Measurements from ENCODE around the gene RPH3AL. TPM values are rescaled to one million over a fixed set of nuclear protein-coding genes. Genes with fewer than 3 reads are reported as not detected.
A peak's percentile ranks its signal among the peaks of the same experiment; 100 is the strongest.

Gene RPH3AL
- total RNA-seq, 1 donor from 2014 or later = 3.5 TPM

DNA sequence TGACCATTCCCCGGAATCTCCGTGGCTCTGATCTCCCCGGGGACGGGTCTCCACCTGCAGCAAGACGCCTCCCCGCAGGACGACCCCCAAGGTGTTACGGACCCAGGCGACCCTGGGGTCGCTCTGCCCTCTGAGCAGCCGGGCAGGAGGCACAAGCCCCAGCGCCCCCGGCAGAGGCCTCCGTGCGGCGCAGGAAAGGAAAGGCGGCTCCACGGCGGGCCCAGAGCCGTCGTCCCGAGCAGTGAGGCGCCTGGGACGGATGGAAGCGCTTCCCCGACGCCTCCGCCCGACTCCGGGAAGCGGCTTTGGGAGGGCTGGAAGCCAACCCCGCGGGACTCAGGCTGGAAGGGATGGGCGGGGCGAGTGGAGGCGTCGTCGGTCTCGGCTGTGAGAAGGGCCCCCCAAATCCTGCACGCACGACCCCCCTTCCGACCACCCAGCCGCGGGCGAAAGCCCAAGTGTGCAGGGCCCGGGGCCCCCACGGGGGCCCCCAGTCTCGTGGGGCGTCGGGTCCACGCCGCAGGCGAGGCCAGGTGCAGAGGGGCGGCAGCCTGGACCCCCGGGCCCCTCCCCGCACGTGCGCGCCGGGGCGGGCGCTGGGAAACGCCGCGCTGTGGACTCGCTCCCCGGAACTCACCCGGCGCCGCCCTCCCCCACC is 32.7 kb upstream of the RPH3AL start:
- Mint-ChIP-seq H3K4me3 (ENCODE audit: low read depth) (peak overlapping the region; percentile 54), H3K36me3 (ENCODE audit: low read depth) (no peaks in the 10 kb centered on the region), H3K27me3 (ENCODE audit: low read depth) (peaks cover 31% of the 10 kb centered on the region), H3K9me3 (peaks cover 5% of the 10 kb centered on the region), H3K27ac (no peak overlapping the region), H3K4me1 (ENCODE audit: low read depth) (peaks cover 13% of the 10 kb centered on the region)
- DNase-seq (ENCODE audit: low spot score) = no peak
- intact Hi-C loops (cut with micrococcal nuclease) = loop anchor here (5.0 kb wide), 1 partner anchor 243 kb away; a partner anchor contains a TSS

DNA sequence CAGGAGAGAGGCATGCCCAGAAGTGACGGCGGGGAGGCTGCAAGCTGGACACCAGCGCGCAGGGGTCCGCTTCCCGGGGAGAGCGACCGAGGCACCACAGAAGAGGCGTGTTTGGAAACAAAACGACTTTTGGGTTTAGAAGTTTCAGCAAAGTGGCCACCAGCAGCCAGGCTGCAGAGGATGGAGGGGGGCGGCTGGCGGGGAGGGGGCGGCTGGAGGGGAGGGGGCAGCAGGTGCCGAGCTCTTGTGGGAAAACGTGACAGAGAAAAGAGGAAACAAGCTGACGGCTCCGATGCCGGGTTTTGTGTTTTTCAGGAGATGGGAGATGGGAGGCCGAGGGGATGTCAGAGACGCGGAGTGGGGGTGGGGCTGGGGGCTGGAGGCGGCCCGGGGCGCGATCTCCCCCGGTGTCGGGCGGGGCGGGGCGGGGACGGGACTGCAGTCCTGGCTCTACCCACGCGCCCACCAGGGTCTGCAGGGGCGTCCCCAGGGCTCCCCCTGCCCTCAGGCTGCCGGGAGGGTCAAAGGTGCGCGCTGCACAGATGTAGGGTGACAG is 32.1 kb upstream of the RPH3AL start:
- peak overlapping the region; percentile 59 for H3K4me3 Mint-ChIP-seq (ENCODE audit: low read depth)
- no peak for DNase-seq (ENCODE audit: low spot score)
- peaks cover 31% of the 10 kb centered on the region for H3K27me3 Mint-ChIP-seq (ENCODE audit: low read depth)
- intact Hi-C loops (cut with micrococcal nuclease) = loop anchor here (5.0 kb wide), 1 partner anchor 242 kb away; a partner anchor contains a TSS
- peaks cover 13% of the 10 kb centered on the region for H3K4me1 Mint-ChIP-seq (ENCODE audit: low read depth)
- H3K36me3 Mint-ChIP-seq (ENCODE audit: low read depth) = no peaks in the 10 kb centered on the region
- peaks cover 5% of the 10 kb centered on the region for H3K9me3 Mint-ChIP-seq
- H3K27ac Mint-ChIP-seq = no peak overlapping the region

DNA sequence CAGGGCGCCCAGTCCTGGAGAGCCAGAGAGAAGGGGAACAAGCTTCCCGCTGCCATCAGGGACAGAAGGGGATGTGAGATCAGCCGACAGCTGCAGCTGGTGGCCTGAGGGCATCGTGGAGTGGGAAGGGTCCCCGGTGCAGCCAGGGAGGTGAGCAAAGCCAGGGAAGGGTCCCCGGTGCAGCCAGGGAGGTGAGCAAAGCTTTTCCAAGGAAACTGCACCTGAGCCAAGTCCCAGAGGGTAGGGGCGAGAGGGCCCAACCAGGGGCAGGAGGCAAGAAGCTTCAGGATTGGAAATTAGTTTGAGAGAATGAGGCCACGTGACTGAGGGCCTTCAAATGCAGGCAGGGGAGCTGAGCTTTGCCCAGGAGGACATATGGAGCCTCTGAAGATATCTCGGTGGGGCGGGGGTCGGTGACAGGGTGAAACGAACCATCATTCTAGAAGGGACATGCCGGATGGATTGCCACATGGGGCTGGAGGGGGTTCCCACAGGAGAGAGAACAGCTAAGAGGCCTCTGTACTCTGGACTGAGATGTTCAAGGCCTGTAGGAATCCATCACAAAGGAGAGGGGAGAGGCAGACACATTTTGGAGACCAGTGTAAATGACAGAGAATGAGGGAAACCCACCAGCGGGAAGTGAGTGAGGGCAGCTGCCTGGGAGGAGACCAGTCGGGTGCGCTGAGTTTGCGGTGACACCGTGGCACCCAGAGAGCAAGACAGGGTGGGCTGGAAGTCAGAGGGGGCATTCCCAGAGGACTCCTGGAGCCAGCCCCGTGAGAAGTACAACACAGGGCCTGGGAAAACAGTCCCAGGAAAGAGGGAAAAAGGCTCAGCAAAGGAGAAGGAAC is 31.4 kb upstream of the RPH3AL start:
- Mint-ChIP-seq H3K9me3 (peaks cover 5% of the 10 kb centered on the region), H3K27ac (no peak overlapping the region)
- intact Hi-C loops (cut with micrococcal nuclease) = no loop called here

DNA sequence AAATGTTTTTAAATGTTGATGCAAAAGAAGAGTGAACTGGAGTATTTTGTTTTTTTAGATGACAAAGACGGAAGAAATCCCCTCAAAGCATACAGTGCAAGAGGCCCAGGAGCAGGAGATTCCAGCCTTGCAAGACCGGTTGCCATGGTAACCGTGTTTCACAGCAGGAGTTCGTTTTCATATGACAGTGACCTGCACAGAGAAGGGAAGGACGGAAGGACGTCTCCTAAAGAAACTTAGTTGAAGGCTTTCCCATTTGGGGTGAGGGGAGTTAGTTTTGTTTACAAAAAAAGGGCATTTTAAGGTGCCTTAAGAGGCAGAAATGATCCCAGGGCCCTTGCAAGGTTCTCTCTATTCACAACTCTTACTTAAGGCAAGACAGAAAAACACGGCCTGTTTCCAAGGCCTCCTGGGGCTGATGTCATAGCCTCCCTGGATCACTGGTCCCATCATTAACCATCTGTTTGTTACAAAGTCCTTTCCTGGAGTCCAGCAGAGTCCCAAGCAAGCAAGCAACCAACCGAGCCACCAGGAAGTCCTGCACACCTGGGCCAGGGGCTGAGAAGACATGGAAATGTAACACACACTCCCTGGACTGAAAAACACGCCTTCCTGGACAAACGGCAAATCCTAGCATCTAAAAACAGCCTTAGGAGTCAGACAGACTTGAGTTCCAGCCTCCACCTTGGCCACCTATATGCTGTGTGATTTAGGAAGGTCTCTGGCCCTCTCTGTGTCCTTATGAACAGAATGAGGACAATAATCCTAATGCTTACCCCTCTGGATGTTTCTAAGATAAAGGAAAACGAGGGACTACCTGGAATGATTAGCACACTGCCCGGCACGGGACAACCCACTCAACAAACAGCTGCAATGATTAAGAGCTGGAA is 30.3 kb upstream of the RPH3AL start:
- peaks cover 29% of the 10 kb centered on the region for H3K27me3 Mint-ChIP-seq (ENCODE audit: low read depth)
- no peaks in the 10 kb centered on the region for H3K36me3 Mint-ChIP-seq (ENCODE audit: low read depth)
- no peak overlapping the region for H3K27ac Mint-ChIP-seq
- peaks cover 5% of the 10 kb centered on the region for H3K9me3 Mint-ChIP-seq
- no peak overlapping the region for H3K4me3 Mint-ChIP-seq (ENCODE audit: low read depth)
- intact Hi-C loops (cut with micrococcal nuclease) = no loop called here
- no peak for DNase-seq (ENCODE audit: low spot score)
- peaks cover 13% of the 10 kb centered on the region for H3K4me1 Mint-ChIP-seq (ENCODE audit: low read depth)

More for the DNA sequence above, 31.4 kb upstream of the RPH3AL start:
- Mint-ChIP-seq H3K27me3 (ENCODE audit: low read depth) (peaks cover 31% of the 10 kb centered on the region), H3K4me1 (ENCODE audit: low read depth) (peaks cover 13% of the 10 kb centered on the region), H3K4me3 (ENCODE audit: low read depth) (peak overlapping the region; percentile 59), H3K36me3 (ENCODE audit: low read depth) (no peaks in the 10 kb centered on the region)
- no peak for DNase-seq (ENCODE audit: low spot score)

DNA sequence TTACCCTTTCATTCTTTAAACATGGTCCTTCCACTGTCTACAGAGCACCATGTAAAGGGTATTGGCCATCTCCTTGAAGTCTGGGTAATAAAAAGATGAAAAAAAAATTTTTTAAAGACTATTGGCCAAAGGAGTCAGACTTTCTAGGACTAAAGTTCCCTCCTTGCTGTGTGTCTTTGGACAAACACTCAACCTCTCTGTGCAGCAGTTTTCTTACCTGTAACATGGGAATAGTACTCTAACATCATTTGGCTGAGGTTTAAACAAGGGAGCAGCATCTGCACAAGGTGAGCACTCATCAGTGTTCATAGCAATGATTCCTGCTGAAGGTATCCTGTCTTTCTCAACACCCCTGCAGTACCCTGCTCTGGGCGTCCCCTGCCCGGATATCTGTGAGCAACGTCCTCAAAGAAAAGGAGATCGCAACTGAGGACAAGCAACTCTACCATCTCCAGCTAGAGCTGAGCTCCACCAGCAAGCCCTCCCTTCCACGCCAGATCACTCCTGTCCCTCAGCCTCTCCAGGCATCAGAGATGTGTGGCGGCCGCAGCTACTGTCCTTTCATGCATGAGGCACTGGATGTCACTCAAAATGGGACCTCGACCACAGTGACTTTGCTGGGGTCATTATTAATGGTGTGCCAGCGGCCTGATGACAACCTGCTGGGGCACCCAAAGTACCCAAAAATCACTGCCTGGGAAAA is 29.5 kb upstream of the RPH3AL start:
- peaks cover 5% of the 10 kb centered on the region for H3K9me3 Mint-ChIP-seq
- intact Hi-C loops (cut with micrococcal nuclease) = no loop called here
- peaks cover 25% of the 10 kb centered on the region for H3K27me3 Mint-ChIP-seq (ENCODE audit: low read depth)
- no peaks in the 10 kb centered on the region for H3K36me3 Mint-ChIP-seq (ENCODE audit: low read depth)
- no peak overlapping the region for H3K27ac Mint-ChIP-seq
- H3K4me3 Mint-ChIP-seq (ENCODE audit: low read depth) = no peak overlapping the region
- H3K4me1 Mint-ChIP-seq (ENCODE audit: low read depth) = peaks cover 16% of the 10 kb centered on the region
- DNase-seq (ENCODE audit: low spot score) = no peak

DNA sequence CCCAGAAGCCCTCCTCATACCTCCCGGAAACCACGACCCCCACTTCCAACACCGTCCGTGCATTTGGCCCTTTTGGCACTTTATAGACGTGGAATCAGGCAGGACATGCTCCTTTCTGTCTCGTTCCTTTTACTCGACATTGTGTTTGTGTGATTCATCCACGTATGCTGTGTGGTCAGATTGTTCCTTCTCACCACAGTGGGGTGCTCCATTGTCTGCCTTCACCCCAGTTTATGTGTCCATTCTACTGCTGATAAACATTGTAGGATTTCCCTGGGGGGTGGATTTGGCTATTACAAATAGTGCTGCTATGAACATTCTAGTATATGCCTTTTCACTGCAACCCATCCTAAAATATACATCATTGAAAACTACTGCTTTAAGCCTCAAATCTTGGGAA is 28.9 kb upstream of the RPH3AL start:
- peaks cover 11% of the 10 kb centered on the region for H3K4me1 Mint-ChIP-seq (ENCODE audit: low read depth)
- no peaks in the 10 kb centered on the region for H3K36me3 Mint-ChIP-seq (ENCODE audit: low read depth)
- no peak overlapping the region for H3K27ac Mint-ChIP-seq
- no peak overlapping the region for H3K4me3 Mint-ChIP-seq (ENCODE audit: low read depth)
- peaks cover 5% of the 10 kb centered on the region for H3K9me3 Mint-ChIP-seq
- DNase-seq (ENCODE audit: low spot score) = no peak
- intact Hi-C loops (cut with micrococcal nuclease) = no loop called here
- peaks cover 20% of the 10 kb centered on the region for H3K27me3 Mint-ChIP-seq (ENCODE audit: low read depth)

DNA sequence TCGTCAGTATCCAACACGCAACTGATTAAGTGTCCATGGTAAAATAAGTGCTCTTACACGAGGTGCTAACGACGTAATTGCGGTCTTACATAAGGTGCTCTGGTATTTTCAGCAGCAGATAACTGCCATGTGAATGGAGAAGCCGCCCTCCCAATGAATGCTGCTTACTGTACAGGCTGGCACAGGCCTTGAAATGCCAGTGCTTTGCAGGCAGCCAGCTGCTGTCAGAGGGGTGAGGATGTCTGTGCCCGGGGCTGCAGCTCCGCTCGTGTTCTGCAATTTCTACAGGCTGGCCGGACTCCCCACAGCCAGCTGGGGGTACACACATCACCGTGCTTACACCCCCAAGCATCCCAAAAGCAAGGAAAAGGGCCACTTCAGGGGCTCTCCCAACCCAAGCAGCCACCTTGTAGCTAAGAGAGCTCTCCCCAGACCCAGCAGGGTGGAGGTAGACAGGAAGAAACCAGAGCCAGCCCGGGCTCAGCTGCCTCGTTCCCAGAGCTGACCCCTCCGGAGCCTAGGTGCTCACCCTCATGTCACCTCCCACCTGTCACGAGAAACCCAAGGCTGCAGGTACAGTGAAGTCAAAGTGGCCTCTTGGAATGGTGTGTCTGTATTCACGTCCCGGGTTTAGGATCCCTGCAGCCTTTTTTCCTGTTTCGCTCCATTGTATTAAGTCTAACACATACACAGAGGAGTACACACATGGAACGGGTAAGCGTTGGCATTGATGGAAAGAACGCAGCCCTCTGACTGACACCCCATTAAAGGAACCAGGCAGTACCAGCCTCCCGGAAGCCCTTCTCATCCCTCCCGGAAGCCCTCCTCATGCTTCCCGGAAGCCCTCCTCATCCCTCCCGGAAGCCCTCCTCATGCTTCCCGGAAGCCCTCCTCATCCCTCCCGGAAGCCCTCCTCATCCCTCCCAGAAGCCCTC is 27.2 kb upstream of the RPH3AL start:
- Mint-ChIP-seq H3K27me3 (ENCODE audit: low read depth) (peaks cover 18% of the 10 kb centered on the region), H3K9me3 (peaks cover 5% of the 10 kb centered on the region), H3K36me3 (ENCODE audit: low read depth) (no peaks in the 10 kb centered on the region), H3K4me1 (ENCODE audit: low read depth) (peaks cover 9% of the 10 kb centered on the region), H3K4me3 (ENCODE audit: low read depth) (no peak overlapping the region), H3K27ac (no peak overlapping the region)
- no peak for DNase-seq (ENCODE audit: low spot score)
- intact Hi-C loops (cut with micrococcal nuclease) = no loop called here

DNA sequence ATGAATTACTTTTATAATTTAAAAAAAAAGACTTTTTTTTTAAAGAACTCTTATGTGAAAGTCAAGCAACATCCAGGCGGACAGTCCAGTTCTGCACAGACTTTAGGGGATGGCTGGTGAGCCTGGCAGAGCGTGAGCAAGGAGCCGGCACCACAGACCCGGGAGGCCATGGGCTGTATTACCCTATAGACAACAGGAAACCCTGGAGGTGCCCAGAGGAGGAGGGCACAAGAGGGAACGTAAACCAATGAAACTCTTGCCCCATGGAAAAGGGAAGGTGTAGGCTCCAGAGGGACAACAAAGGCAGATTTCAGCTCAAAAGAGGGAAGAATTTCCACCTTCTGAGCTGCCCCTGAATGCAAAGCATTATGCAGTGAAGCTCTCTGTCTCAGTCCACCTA is 25.5 kb upstream of the RPH3AL start:
- no peaks in the 10 kb centered on the region for H3K36me3 Mint-ChIP-seq (ENCODE audit: low read depth)
- H3K27ac Mint-ChIP-seq = no peak overlapping the region
- peaks cover 5% of the 10 kb centered on the region for H3K9me3 Mint-ChIP-seq
- H3K27me3 Mint-ChIP-seq (ENCODE audit: low read depth) = peaks cover 5% of the 10 kb centered on the region
- H3K4me1 Mint-ChIP-seq (ENCODE audit: low read depth) = peaks cover 5% of the 10 kb centered on the region
- DNase-seq (ENCODE audit: low spot score) = no peak
- intact Hi-C loops (cut with micrococcal nuclease) = no loop called here
- no peak overlapping the region for H3K4me3 Mint-ChIP-seq (ENCODE audit: low read depth)

DNA sequence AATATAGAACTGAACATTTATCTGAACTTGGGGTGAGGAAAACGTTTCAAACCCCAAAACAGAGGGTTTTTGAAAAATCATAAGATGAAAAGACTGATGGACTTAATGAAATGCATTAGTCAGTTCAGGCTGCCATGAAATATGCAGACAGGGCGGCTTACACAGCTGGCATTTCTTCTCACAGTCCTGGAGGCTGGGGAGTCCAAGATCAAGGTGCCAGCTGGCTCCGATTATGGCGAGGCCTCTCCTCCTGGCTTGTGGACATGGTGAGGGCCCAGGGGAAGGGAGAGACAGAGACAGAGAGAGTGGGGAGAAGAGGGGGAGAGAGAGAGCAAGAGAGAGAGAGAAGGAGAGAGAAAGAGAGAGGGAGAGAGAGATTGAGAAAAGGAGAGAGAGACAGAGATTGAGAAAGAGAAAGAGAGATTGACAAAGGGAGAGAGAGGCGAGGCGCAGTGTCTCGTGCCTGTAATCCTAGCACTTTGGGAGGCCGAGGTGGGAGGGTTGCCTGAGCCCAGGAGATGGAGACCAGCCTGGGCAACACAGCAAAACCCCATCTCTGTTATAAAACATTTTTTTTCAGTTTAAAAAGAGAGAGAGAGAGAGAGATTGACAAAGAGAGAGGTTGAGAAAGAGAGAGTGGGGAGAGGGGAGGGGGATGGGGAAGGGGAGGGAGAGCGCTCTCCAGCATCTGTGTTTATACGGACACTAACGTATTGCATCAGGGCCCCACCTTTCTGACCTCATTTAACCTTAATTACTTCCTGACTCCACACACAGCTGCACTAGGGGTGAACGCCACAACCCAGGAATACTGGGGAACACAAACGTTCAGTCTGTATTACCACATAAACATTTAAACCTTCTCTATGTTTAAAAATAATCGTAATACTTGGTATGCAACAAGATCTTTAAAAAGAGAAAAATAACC is 24.6 kb upstream of the RPH3AL start:
- no peak for DNase-seq (ENCODE audit: low spot score)
- Mint-ChIP-seq H3K36me3 (ENCODE audit: low read depth) (no peaks in the 10 kb centered on the region), H3K9me3 (peaks cover 5% of the 10 kb centered on the region), H3K4me1 (ENCODE audit: low read depth) (peaks cover 5% of the 10 kb centered on the region), H3K27me3 (ENCODE audit: low read depth) (no peaks in the 10 kb centered on the region), H3K27ac (no peak overlapping the region), H3K4me3 (ENCODE audit: low read depth) (no peak overlapping the region)
- intact Hi-C loops (cut with micrococcal nuclease) = no loop called here

DNA sequence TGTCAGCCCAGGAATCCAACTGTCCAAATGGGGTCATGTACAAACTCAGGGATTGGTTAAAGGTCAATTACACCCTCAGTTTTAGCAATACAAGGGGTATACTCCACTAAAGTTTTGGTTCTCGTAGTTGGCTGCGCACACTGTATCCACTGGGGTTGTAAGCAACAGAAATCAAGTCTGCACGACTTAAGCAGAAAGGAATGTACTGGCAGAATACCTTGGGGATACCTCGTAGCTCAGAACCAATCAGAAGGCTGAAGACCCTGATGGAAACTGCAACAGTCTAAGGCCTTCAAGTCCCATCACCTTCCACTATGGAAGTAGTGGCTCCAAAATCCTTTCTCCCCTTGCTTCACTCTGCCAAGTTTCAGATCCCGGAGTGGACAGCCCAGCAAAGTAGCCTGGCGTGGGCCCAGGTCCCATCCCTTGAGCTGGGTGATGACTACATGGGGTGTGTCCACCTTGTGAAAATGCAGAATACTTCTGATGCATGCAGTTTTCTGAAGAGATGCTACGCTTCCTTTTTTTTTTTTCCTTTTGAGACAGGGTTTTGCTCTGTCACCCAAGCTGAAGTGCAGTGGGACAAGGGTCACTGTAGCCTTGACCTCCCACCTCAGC is 21.1 kb upstream of the RPH3AL start:
- intact Hi-C loops (cut with micrococcal nuclease) = no loop called here
- Mint-ChIP-seq H3K27ac (no peak overlapping the region), H3K36me3 (ENCODE audit: low read depth) (no peaks in the 10 kb centered on the region), H3K9me3 (peaks cover 4% of the 10 kb centered on the region), H3K4me1 (ENCODE audit: low read depth) (peaks cover 2% of the 10 kb centered on the region), H3K4me3 (ENCODE audit: low read depth) (no peak overlapping the region), H3K27me3 (ENCODE audit: low read depth) (no peaks in the 10 kb centered on the region)
- no peak for DNase-seq (ENCODE audit: low spot score)

Measured in activated T-helper 2 cell treated with anti-CD3 and anti-CD28 coated beads, Interferon-gamma antibody, Interleukin-2, Interleukin-4, amounts not matched to agents 10 μg/mL and 5 μg/mL and 100 μg/mL, durations not matched to agents 14 hours and 24 hours and 36 hours (primary cell).